A673 (cell line): ENCODE data around the gene EPS8.

Source experiments
- CTCF ChIP-seq: fragments of 300-800, 200-600 bp; sonication (generic); conservative IDR thresholded peaks from 2 replicates; pipeline ENCODE4 v1.5.1; 2017; ENCODE audit warnings: low read depth, mild to moderate bottlenecking, antibody characterized with exemption, low read length, moderate library complexity, mixed read lengths
- EZH2 ChIP-seq: fragments of 200-600 bp; sonication (generic); IDR thresholded peaks from 2 replicates; pipeline ENCODE4 v1.6.1; 2017; ENCODE audit warnings: borderline replicate concordance, low read depth, mild to moderate bottlenecking, mixed read lengths, antibody characterized with exemption, low read length; ENCODE audit not compliant: poor library complexity, severe bottlenecking

- no peak for TF ChIP-seq EZH2
- TF ChIP-seq CTCF = no peak
These were observed 144.5 kb downstream of the EPS8 start for GRCh38 chr12:15644700-15645099.
